ENCODE results near the gene OR2K2. TPM values are rescaled to one million over a fixed set of nuclear protein-coding genes. Genes with fewer than 3 reads are reported as not detected.
"Not testable (repeated sequence)": the region's sequence is repeated elsewhere in the genome, so short reads cannot be mapped to it uniquely, and the experiment has no call there.

OR2K2 gene
- total RNA-seq, 1 experiment from 2014 or later = not detected

DNA sequence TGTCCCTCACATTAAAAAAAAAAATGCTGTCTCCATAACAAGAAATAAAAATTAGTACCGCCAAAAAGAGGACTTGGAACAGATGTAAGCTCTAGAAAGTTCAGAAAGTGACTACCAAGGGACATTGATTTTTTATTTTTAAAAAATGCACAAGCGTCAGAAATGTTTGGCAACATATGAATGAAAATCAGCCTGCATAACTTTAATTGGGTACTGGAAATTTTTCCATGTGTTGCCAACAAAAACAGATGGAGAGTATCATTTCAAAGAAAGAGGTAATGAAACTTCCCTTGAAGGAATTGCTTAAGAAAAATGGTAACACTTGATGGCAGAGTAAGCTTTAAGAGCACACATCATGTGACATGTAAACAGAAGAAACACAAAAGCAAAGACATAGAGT lies 47.2 kb downstream of the OR2K2 start:
- H3K4me3 ChIP-seq = no peak overlapping the region
- H3K27me3 ChIP-seq (ENCODE audit: insufficient read depth, low read depth) = no peaks in the 10 kb centered on the region
- no peaks in the 10 kb centered on the region for H3K79me2 ChIP-seq (ENCODE audit: low read depth)
- no peak for DNase-seq
- no peaks in the 10 kb centered on the region for H3K36me3 ChIP-seq (ENCODE audit: low read depth)
- POLR2A ChIA-PET (ENCODE audit: unreplicated experiment) = no interaction called here
- H3F3A ChIP-seq (ENCODE audit: insufficient read depth, low read depth) = 0 out of 2 replicates have a peak, but pooled peaks cover 4% of the 10 kb centered on the region
- no TSS peak for BruUV-seq (replicated peaks)
- H3K4me2 ChIP-seq = no peak overlapping the region
- intact Hi-C loops (cut with micrococcal nuclease; ENCODE audit: unreplicated experiment) = no loop called here
- H2AFZ ChIP-seq = no peak overlapping the region
- CTCF ChIA-PET = no interaction called here
- H4K20me1 ChIP-seq (ENCODE audit: insufficient read depth) = no peaks in the 10 kb centered on the region
- H3K9me3 ChIP-seq (ENCODE audit: insufficient read depth, low read depth) = 0 out of 2 replicates have a peak, but pooled peaks cover 3% of the 10 kb centered on the region
- H3K4me1 ChIP-seq (replicated peaks; ENCODE audit: insufficient read depth) = no peaks in the 10 kb centered on the region
- TF ChIP-seq, protein P1, sequence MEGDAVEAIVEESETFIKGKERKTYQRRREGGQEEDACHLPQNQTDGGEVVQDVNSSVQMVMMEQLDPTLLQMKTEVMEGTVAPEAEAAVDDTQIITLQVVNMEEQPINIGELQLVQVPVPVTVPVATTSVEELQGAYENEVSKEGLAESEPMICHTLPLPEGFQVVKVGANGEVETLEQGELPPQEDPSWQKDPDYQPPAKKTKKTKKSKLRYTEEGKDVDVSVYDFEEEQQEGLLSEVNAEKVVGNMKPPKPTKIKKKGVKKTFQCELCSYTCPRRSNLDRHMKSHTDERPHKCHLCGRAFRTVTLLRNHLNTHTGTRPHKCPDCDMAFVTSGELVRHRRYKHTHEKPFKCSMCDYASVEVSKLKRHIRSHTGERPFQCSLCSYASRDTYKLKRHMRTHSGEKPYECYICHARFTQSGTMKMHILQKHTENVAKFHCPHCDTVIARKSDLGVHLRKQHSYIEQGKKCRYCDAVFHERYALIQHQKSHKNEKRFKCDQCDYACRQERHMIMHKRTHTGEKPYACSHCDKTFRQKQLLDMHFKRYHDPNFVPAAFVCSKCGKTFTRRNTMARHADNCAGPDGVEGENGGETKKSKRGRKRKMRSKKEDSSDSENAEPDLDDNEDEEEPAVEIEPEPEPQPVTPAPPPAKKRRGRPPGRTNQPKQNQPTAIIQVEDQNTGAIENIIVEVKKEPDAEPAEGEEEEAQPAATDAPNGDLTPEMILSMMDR (conservative IDR thresholded peaks at IDR 0.05) = no peak
- TF ChIP-seq EZH2 (IDR thresholded peaks at IDR 0.05; ENCODE audit: low read depth) = no peak
- H3K9me2 ChIP-seq (ENCODE audit: insufficient read depth) = no peaks in the 10 kb centered on the region
- no peak overlapping the region for H3K27ac ChIP-seq

DNA sequence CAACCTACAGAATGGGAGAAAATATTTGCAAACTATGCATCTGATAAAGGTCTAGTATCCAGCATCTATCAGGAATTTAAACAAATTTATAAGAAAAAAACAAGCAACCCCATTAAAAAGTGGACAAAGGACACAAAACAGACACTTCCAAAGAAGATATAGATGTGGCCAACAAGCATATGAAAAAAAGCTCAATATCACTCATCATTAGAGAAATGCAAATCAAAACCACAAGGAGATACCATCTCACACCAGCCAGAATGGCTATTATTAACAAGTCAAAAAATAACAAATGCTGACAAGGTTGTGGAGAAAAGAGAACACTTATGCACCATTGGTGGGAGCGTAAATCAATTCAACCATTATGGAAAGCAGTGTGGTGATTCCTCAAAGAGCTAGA lies 49.2 kb downstream of the OR2K2 start:
- POLR2A ChIA-PET (ENCODE audit: unreplicated experiment); H3K9me2 ChIP-seq (ENCODE audit: insufficient read depth); H3K27me3 ChIP-seq (ENCODE audit: insufficient read depth, low read depth); H2AFZ ChIP-seq; DNase-seq; CTCF ChIA-PET; H3K4me2 ChIP-seq; H3K9me3 ChIP-seq (ENCODE audit: insufficient read depth, low read depth); H3F3A ChIP-seq (ENCODE audit: insufficient read depth, low read depth); H3K79me2 ChIP-seq (ENCODE audit: low read depth); BruUV-seq (replicated peaks); H3K4me3 ChIP-seq; H3K36me3 ChIP-seq (ENCODE audit: low read depth); H3K27ac ChIP-seq; H4K20me1 ChIP-seq (ENCODE audit: insufficient read depth); intact Hi-C loops (cut with micrococcal nuclease; ENCODE audit: unreplicated experiment); H3K4me1 ChIP-seq (replicated peaks; ENCODE audit: insufficient read depth): not testable (repeated sequence)

Other genes starting within 250 kb of the OR2K2 start
- gene ECPAS, start 154.2 kb upstream of the OR2K2 start, total RNA-seq (2021) = 79.3 and 123 TPM in 2 replicates
- 7.0 and 7.3 TPM in 2 replicates for gene ZNF483, start 195.0 kb upstream of the OR2K2 start, total RNA-seq (2021)

Data from PC-9 (cell line).